Dermis microvascular lymphatic vessel endothelial cell (primary cell): ENCODE results near the gene ARRB1. TPM values are rescaled to one million over a fixed set of nuclear protein-coding genes. Genes with fewer than 3 reads are reported as not detected.
A peak's percentile ranks its signal among the peaks of the same experiment; 100 is the strongest.
"Not testable (repeated sequence)": the region's sequence is repeated elsewhere in the genome, so short reads cannot be mapped to it uniquely, and the experiment has no call there.

Source experiments
- DNase-seq, 2 donors: peaks; one replicate each; pipeline versions ENCODE4 v3.0.0 to v3.0.0-alpha.2; 2010; ENCODE audit warnings: low read depth in 2 of 2
- total RNA-seq: library from RNA; depleted of rRNA; stranded (reverse); fragments of >200 nt; gene quantifications from 2 replicates; pipeline ENCODE4 v1.2.1, GENCODE V29; 2014

Gene ARRB1
- total RNA-seq, 1 donor from 2014 or later: 167 TPM

DNA sequence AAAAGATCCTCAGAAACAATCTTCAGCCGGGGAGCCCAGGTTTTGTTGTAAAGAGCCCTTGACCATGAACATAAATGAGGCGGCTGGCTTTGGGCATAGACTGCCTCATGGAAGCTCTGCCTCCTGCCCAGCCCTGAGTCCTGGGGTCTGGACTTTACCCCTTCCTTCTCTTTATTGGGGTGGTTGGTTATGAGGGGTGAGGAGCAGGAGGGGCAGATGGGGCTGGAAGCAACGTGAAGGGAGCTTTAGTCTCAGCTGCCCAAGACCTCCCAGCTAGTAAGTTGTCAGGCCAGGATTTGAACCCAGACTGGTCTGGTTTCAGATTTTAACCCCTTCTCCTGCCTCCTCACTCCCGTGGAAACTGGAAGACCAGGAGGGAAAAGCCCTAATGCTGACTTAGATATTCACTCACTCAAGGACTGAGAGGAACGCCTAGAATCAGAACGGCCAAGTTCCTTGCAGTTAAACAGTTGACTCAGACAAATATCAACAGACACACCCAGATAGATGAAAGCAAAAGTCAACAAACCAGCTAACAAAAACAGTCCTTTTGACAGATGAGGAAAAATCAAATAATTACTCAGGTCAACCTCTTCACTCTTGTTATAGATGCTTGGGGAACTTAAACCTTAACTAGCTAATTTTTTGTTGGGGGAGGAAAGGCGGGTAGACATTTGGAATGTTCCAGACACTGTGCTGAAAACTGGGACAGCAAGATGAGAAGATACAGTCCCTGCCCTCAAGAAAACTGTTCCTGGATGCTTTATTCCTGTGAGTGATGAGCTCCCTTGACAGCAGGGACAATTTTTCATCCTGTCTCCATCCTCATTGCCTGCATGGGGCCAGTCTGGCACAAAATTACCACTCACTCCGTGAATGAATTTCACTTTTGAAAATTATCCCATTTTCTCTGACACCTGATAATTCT, 20.8 kb upstream of the ARRB1 start:
- no peak for DNase-seq

DNA sequence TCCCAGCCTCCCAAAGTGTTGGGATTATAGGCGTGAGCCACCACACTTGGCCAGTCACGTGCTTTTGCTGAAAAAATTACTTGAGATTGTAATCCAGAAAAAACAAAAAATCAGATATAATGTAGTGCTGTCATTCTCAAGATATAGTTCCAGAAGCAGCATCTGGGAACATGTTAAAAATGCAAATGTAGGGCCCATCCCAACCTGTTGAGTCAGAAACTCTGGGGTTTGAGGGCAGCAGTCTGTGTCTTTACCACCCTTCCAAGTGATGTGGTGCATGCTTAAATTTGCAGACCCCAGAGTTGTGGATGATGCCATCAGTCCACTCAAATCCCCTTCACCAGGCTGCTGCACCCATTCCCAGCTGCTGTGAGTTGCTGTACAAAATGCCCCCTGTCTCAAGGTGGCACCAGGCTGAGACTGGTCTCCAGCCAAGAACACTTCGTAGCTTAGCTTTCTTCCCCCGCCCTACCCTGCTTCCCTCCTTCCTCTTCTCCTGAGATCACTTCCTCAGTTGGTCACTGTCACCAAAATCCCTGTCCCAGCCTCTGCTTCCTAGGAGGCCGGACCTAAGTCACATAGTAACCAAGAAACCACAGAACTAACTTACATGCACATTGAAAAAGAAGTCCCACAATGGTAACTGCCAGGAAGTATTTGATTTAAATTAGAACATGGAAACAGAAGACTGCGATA, 18.2 kb upstream of the ARRB1 start:
- no peak for DNase-seq

DNA sequence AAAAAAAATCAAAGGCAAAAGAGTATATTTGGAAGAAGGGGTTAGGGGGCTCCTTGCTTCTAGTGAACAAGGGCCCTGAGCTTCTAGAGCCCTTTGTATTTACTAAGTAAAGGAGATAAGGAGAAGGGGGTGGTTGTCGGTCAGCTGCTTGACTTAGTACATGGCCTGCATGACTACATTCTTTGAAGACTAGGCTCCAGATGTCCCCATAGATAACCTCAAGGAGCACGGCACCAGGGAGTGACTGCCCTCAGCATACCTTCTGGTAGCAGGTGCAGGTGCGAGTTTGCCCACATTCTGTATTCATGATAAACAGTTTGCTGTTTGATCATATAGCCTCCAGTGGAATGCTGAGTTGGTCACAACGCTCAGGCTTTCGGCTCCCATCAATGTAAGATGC, 15.4 kb upstream of the ARRB1 start:
- DNase-seq: not testable (repeated sequence)

DNA sequence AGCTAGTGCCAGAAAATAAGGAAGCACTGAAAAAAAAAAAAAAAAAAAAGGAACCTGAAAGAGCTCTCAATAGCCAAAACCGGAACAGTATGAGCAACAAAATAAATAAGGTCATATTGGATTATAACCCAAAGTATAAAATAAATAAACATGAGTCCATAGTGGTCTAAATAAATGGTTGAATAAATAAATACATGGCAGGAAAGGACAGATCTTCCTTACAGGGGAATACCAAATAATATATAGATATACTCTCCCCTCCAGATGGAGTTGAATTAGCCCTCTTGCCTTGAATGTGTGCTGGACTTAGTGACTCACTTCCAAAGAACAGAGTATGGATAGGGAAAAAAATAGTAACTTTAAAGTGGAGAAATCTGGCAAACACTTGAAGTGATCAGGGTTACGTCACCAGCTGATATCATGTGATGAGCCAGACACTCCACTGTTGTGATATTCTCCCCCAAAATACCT, 14.3 kb upstream of the ARRB1 start:
- peak in 1 of 2 donors; percentile 79 for DNase-seq

DNA sequence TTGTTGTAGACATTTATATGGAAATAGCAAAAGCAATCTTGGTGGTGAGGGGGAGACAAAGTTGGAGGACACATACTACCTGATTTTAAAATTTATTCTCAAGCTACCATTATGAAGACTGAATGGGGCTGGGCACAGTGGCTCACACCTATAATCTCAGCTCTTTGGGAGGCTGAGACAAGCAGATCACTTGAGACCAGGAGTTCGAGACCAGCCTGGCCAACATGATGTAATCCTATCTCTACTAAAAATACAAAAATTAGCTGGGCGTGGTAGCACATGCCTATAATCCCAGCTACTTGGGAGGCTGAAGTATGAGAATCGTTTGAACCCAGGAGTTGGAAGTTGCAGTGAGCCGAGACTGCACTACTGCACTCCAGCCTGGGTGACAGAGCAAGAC, 10.8 kb upstream of the ARRB1 start:
- DNase-seq: not testable (repeated sequence)

DNA sequence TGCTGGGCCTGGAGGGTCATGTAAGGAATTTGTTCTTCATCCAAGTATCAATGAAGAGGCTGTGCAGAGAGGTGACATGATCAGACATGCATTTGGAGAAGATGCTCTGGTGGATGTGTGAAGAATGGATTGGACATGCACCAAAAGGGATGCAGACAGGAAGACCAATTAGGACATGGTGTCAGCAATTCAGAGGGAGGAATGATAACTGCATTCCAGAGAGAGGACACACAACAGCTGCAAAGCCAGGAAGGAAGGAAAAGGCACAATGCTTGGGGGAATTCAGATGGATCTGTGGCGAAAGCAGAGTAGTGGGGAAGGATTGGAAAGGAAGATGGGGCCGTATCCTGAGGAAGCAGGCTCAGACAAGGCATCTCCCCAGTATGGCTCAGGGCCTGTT, 5.2 kb upstream of the ARRB1 start:
- DNase-seq: peak; percentile 62 to 69

DNA sequence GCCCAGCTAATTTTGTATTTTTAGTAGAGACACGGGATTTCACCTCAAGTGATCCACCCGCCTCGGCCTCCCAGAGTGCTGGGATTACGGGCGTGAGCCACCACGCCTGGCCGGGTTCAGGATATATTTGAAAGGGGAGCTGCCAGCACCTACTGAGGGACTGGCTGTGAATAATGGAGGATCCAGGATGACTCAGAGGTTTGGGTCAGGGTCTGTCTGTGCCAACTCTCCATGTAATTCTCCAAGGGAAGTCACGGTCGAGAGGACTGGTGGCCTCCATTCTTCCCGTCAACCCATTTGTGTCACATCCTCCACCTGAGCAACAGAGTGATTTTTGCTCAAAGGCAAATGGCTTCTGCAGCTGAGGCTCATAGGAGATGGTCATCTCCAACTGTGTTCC, 3.6 kb upstream of the ARRB1 start:
- DNase-seq: peak in 1 of 2 donors; percentile 49

DNA sequence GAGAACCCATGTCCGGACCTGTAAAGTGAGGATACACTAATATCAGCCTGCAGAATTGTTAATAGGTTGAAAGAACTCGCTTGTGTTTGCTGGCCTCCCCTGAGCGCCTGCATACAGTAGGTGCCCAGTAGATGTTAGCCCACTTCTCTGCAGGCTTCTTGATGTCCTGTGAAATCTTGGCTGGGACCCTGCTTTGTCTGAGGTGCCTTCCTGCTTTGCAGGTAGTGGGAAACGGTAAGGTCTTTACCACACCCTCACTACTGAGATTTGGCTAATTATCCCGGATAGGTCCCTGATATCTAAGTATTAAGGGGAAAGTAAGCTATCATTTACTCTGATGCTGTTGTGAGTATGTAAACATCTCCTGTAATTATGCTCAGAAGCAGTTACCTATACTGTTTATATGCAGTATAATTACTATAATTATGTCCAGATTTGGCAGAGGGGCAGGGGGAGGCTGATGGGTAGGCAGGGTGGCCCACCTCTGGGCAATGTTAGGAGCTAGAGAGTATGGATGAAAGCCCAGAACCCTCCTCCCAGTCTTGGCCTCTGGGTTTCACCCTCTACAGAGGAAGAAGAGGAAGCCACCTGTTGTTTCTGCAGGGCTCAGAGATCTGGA, 1.2 kb upstream of the ARRB1 start:
- DNase-seq: no peak

DNA sequence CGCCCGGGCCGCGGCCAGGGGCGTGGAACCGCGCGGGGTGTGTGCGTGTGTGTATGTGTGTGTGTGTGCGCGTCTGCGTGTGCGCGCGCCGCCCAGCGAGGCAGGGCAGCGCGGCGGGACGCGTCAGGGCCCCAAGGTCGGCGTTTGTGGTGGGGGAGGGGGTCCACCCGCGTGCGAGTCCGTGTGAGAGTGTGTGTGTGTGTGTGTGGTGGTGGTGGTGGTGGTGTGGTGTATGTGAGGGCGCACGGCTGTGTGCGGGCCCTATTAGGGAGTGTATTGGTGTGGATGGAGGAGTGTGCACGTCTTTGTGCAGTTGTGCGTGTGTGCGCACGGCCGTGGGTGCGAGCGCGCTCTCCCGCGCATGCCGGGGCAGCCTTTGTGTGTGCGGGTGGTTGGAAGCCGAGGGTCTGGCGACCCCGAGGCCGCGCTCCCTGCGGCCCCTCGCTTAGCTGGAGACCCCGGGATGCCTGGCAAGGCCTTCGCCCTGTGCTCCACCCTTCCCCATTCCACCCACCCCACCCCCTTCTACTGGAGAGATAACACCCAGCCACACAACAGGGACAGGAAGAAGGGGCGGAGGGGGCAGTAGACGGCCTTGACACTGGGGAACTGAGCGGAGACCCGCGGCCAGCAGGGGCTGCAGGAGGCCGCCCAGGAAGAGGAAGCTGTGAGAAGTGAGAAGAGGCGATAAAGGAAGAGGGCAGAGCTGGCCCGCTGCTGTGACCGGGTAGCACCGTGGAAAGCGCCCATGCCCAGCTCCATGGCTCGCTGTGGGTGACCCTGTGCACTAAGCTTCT, 528 bp upstream of the ARRB1 start:
- DNase-seq: peak; percentile 37 to 75

DNA sequence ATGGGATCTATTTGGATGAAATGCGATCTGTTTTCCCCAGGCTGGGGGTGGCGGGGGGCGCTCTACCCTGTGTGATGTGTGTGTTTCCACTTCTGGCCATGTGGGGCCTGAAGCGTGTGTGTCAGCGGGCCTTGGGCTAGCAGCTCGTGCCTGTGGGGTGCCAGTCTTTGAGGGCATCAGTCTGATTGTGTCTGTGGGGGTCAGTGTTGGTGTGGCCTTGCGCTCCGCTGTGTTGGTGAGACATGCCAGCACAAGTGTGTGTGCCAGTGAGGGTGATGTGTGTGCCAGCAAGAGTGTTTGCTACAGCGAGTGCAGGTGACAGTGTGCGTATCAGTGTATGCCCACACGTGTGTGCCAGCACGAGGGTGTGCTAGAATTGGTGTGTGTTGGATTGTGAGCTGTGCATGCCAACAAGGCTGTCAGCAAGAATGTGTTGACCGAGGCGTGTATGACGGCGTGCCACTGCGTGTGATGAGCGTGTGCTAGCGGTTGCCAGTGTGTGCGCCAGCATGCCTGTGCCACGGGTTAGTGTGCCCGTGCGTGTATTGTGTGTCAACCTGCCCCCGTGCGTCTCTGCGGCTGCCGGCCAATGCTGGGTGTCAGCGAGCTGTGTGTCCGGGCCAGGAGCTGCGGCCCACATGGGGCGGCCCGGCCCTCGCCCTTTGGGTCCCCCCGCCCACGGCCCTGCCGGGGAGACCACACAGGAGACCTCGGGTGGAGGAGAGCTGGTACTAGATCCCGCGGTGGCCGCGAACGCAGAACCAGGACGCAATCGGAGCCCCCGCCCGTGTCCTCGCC, 519 bp downstream of the ARRB1 start:
- peak in 1 of 2 donors; percentile 73 for DNase-seq

DNA sequence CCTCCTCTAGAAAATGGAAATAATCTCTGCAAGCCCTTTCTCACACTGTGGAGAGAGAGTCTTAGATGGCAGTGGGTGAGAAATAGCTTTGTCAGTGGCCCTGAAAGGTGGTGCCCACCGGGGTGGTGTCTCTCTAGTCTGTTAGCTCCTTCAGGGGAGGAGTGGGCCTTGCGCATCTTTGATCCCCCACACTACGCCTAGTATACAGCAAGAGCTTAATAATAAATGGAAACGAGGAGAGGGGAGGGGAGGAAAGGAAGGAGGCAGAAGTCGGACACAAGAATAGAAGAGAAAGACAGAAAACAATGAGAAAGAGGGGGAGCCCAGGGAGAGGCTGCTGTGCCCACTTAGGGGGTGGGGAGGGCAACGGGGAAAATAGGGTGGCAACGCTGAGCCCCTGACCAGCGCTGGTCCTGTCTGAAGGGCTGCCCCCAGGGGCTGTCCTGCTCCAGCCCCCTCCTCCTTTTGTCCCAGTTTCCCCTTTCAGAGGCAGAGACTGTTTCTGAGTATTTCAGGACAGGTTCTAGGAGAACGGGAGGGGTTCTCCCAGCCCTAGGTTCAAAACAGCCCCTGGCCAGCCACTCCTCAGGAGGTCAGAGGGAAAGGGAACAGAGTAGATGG, 1.2 kb downstream of the ARRB1 start:
- DNase-seq: no peak

DNA sequence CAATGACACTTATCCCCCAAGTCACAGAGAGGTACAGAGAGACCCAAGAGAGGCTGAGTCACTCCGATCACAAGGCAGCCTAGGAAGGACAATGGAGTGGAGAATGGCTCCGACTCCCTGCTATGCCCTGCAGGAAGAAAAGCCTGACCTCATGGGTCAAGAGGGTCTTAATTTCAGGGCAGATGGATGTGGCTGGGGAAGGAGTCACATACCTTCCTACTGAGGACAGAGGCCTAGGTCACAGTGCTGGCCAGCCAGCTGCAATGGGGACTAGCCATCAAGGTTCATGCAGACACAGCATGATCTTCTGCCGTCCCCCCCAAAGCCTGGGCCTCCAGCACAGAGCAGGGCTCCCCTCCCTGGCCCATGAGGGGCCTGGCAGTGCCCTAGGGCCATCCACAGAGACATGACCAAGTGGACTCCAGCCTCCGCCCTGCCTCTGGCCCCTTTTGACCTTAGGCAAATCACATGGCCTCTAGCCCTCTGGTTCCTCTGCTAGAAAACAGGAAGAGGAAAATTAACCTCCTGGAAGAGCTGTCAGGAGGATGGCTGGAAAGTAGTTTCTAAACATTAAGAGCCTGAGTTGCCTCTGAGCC, 1.8 kb downstream of the ARRB1 start:
- peak in 1 of 2 donors; percentile 64 for DNase-seq

DNA sequence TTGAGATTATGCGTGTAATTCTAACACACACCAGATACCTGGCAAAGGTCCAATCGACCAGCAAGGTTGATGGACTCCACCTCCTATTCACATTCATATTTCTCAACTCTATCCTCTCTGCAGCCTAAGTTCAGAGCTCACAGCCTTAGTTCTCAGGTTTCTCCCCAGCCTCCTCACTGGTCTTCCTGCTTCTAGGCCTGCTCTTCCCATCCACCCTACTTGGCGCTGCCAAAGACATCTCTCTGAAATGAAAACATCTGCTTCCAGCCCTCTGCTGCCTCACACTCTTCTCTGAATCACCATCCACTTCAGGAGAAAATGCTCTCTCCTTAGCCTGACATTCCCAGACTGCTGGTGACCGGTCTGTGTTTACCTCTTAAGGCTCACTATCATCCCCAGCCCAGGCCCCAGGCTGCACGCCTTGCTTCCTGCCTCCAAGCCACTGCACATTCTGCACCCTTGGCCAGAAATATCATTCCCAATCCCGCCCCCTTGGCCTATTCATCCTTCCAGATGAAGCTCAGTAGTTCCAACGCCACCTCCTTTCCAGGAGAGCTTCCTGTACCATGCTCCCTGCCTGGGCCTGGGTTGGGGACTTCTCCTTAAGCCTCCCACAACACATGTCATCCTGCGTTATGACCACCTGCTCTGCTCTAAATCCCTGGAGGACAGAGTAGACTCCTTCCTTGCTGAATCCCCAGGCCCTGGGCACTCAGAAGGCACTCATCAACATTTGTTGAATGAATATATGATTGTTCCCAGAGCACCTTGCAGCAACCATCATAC, 3.5 kb downstream of the ARRB1 start:
- DNase-seq: peak in 1 of 2 donors; percentile 93

DNA sequence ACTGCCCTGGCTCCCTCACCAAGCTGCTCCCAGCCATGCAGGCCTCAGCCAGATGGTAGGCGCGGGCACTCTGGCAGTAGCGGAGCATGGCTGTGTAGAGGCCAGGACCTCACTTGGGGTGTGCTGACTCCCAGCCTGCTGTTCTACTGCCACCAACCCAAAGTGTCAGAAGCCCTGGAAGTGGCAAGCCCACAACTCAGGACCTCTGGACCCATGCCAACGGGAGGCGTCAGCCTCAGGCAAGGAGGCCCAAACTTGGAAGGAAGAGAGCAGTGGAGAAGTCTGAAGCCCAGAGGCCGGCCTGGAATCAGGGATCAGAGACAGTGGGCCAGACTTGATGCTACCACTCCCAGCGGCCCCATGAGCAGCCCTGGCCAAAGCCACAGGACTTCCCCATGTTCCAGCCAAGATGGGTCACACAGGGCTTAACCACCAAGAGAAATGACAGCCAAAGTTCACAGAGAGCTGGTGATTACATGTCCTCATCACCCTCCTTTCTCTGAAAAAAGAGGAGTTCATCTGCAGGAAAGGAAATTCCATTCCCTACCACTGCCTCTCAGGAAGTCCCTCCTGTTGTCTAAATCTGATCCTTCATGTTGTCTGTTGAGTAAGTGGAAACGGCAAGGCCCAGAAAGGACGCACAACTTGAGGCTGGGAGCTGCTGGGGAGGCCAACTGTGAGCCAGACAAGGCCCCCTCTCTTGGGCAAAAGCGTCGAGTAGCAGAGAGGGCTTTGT, 4.4 kb downstream of the ARRB1 start:
- DNase-seq: peak in 1 of 2 donors; percentile 48

DNA sequence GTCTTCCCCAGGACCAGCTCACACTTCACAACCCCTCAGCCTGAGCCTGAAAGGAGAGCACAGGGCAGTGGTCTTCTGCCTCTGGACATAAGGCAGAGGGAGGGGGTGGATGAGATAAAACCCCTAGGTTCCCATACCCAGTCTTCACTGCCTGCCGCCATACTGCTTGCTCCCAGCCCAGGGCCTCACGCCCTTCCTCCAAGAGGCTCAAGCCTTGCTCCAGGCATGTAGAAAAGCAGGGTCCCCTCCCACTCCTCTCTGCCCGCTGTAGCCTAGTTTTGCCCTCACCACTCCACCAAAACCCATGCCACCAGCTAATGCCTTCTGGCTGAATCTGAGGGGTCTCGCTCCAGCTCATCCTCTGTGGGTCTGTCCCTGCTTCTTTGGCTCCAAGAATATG, 5.2 kb downstream of the ARRB1 start:
- no peak for DNase-seq

DNA sequence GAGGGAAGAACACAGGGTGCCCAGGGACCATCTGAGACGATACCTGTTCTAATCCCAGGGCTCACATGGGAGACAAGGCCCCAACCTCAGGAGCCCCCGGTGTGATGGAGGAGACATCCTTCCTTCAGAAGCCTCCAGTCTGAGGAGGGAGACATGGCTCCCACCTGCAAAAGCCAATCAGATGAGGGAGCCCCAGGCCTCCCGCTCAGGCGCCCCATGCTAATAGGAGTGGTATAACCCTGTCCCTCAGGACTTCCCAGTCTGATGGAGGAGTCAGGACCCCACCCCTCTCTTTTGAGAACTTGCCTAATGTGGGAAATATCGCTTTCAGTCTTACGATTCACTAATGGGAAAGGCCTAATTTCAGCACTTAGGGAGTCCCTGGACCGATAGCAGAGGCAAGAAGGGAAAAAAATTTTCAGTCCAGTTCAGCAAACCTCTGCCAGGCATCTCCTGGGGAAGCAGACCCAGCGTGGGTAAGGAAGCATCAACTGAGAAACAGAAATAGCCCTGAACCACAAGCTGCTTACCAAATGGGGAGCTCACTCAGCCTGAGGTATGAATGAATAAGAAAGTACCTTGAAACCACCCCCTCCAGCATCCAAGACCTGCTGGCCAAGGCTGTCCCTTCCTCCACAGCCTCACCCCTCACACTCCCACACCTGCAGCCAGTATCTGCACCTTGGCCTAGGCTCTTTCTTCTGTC, 5.9 kb downstream of the ARRB1 start:
- no peak for DNase-seq

DNA sequence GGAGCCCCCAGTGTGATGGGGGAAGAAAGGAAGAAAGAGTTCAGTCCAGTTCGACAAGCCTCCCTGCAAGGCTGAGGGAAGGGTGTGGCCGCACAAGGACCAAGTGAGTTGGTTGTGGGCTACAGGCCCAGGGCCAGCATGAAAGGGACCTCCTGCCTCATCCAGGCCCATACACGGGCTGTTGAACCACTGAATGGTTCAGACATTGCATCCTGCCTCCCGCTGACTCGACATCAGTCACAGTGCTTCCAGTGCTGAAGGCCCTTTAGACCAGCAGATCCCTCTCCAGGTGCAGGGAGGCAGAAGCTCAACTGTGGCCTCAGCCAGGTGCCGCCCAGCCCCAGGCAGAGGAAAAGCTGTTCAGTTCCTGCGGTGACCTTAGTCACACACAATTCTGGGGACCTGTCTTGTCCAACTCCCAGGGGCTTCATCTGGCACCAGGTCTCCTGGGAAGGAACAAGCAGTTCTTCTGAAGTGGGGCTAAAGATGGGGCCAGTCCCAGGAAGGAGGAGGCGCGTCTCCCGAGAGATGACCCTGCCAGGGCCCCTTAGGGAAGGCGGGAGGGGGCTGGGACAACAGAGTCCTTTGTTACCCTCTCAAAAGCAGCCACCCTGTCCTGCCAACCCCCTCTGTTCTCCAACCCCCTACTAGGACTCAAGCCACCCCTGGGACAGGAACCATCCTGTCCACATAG, 6.6 kb downstream of the ARRB1 start:
- DNase-seq: no peak
